A673 (cell line): ENCODE data around the gene PDLIM5.

Experiments
- CTCF ChIP-seq: fragments of 300-800, 200-600 bp; sonication (generic); conservative IDR thresholded peaks from 2 replicates; pipeline ENCODE4 v1.5.1; 2017; ENCODE audit warnings: low read depth, mild to moderate bottlenecking, antibody characterized with exemption, low read length, moderate library complexity, mixed read lengths
- EZH2 ChIP-seq: fragments of 200-600 bp; sonication (generic); IDR thresholded peaks from 2 replicates; pipeline ENCODE4 v1.6.1; 2017; ENCODE audit warnings: borderline replicate concordance, low read depth, mild to moderate bottlenecking, mixed read lengths, antibody characterized with exemption, low read length; ENCODE audit not compliant: poor library complexity, severe bottlenecking

- TF ChIP-seq CTCF (no peak), EZH2 (no peak)
These were observed 71.9 kb downstream of the PDLIM5 start for GRCh38 chr4:94523617-94524016.
